Measurements from ENCODE around the gene SUB1. TPM values are rescaled to one million over a fixed set of nuclear protein-coding genes. Genes with fewer than 3 reads are reported as not detected.

SUB1 gene
- total RNA-seq, 4 donors from 2014 or later = 66.4 to 154 (median 90.1) TPM

GRCh38 chr5:32645246-32645645, 59.9 kb downstream of the SUB1 start:
- no peak overlapping the region for H3K27ac ChIP-seq (replicated peaks in 1 of 4)
- intact Hi-C loops (cut with DNase I) = no loop called here
- no peak for DNase-seq (ENCODE audit: extremely low spot score)
- WGBS = 81% methylated on average over 5 of the region's 5 CpGs
- H3K4me1 ChIP-seq = no peaks in the 10 kb centered on the region
- no peak for TF ChIP-seq POLR2AphosphoS5 (IDR thresholded peaks at IDR 0.05)
- no peaks in the 10 kb centered on the region for H3K9me3 ChIP-seq
- H3K27me3 ChIP-seq = no peaks in the 10 kb centered on the region
- no peak overlapping the region for H3K4me3 ChIP-seq
- no peaks in the 10 kb centered on the region for H3K36me3 ChIP-seq

- no peaks in the 10 kb centered on the region for H3K36me3 ChIP-seq
- H3K9me3 ChIP-seq = no peaks in the 10 kb centered on the region
- H3K27ac ChIP-seq (replicated peaks in 1 of 4) = no peak overlapping the region
- no peak for DNase-seq (ENCODE audit: extremely low spot score)
- no peaks in the 10 kb centered on the region for H3K27me3 ChIP-seq
- TF ChIP-seq POLR2A (IDR thresholded peaks at IDR 0.05; ENCODE audit: low read depth) (no peak), CTCF (IDR thresholded peaks at IDR 0.05) (no peak)
- no peaks in the 10 kb centered on the region for H3K4me1 ChIP-seq
- no peak overlapping the region for H3K4me3 ChIP-seq
- intact Hi-C loops (cut with DNase I) = no loop called here
- WGBS = 74% methylated on average over 6 of the region's 6 CpGs
Measured at GRCh38 chr5:32646061-32646969, 61.0 kb downstream of the SUB1 start.

DNA sequence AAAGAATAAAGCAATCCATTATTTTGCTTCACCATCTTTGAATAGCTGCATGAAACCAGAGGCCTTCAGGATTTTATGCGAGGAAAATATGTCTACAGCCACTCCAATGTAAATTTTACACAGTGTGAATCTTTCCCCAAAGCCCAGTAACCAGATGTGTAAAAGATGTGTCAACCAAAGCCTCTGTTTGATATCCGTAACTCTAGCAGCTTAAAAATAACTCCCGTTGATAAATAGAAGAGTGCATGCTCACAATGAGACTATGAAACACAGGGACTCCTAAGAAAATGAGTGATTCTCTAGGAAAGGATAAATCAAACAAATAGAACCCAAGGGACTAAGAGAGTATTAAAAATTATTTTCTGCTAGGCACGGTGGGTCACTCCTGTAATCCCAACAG, 65.7 kb downstream of the SUB1 start:
- Histone ChIP-seq H3K4me1 (no peaks in the 10 kb centered on the region), H3K27me3 (no peaks in the 10 kb centered on the region), H3K4me3 (no peak overlapping the region), H3K36me3 (no peaks in the 10 kb centered on the region), H3K27ac (replicated peaks in 1 of 4) (no peak overlapping the region), H3K9me3 (no peaks in the 10 kb centered on the region)
- intact Hi-C loops (cut with DNase I) = no loop called here
- DNase-seq (ENCODE audit: extremely low spot score) = no peak
- no peak for TF ChIP-seq EP300 (IDR thresholded peaks at IDR 0.05)
- no peak for TF ChIP-seq POLR2A (IDR thresholded peaks at IDR 0.05; ENCODE audit: low read depth)
- TF ChIP-seq CTCF (IDR thresholded peaks at IDR 0.05) = no peak
- TF ChIP-seq POLR2AphosphoS5 (IDR thresholded peaks at IDR 0.05) = no peak
- 77% methylated on average over 4 of the region's 4 CpGs for WGBS

DNA sequence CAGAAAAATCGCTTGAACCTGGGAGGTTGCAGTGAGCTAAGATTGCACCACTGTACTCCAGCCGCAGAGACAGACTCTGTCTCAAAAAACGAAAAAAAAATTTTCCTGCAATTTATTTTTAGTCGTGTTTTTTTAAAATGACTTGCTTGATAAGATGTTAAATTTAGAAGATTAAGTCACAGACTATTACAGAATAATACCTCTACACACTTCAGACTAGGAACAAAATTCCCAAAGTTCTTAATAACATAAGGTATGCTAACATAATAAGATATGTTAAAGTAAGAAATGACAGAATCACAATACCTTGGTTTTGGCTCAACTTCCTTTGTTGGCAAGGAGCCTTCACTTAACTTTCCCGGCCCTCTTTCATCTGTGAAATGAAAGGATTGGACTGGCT, 66.3 kb downstream of the SUB1 start:
- no peaks in the 10 kb centered on the region for H3K36me3 ChIP-seq
- no peak overlapping the region for H3K4me3 ChIP-seq
- DNase-seq (ENCODE audit: extremely low spot score) = no peak
- H3K27ac ChIP-seq (replicated peaks in 1 of 4) = no peak overlapping the region
- TF ChIP-seq CTCF (IDR thresholded peaks at IDR 0.05) (no peak), EP300 (IDR thresholded peaks at IDR 0.05) (no peak), POLR2AphosphoS5 (IDR thresholded peaks at IDR 0.05) (no peak), POLR2A (IDR thresholded peaks at IDR 0.05; ENCODE audit: low read depth) (no peak)
- intact Hi-C loops (cut with DNase I) = no loop called here
- H3K4me1 ChIP-seq = no peaks in the 10 kb centered on the region
- no peaks in the 10 kb centered on the region for H3K9me3 ChIP-seq
- WGBS = 70% methylated on average over 5 of the region's 5 CpGs
- no peaks in the 10 kb centered on the region for H3K27me3 ChIP-seq

Other genes starting within 250 kb of the SUB1 start
- gene ZFR, start 140.8 kb upstream of the SUB1 start, total RNA-seq = 100 to 1,000 TPM in 1 of 4 donors, 10 to 100 TPM in 3; 83.2 to 106 (median 92.4) TPM
- gene NPR3, start 125.8 kb downstream of the SUB1 start, total RNA-seq = 1 to 10 TPM in 2 of 4 donors, under 1 TPM in 2; 0.65 to 2.1 (median 1.5) TPM

All from esophagus muscularis mucosa (tissue), 4 donors.